SK-N-SH (cell line): ENCODE results near the gene COL2A1. TPM values are rescaled to one million over a fixed set of nuclear protein-coding genes. Genes with fewer than 3 reads are reported as not detected.

Experiments
- CTCF ChIA-PET: fragments of 300-600, 350-600 bp; formaldehyde crosslinking; extraction: SDS; loops from one replicate; lab custom pipeline; 2021; lab: Yijun Ruan, JAX
- POLR2A ChIA-PET: fragments of 350-600 bp; sonication (Branson Sonifier 250); formaldehyde crosslinking; extraction: SDS; loops from one replicate; lab custom pipeline; 2020; ENCODE audit warnings: antibody characterized with exemption, inconsistent platforms; lab: Yijun Ruan, JAX
- DNase-seq: peaks from one replicate; pipeline ENCODE4 v3.0.0; 2012
- H2AFZ ChIP-seq: fragments of 200-600 bp; sonication (generic); 2 replicates; pipeline ENCODE4 v1.8.1; 2016; ENCODE audit warnings: antibody characterized with exemption, mild to moderate bottlenecking, low read depth
- H3F3A ChIP-seq: fragments of 200-600 bp; sonication (generic); replicated peaks from 2 replicates; pipeline ENCODE3; 2016; ENCODE audit warnings: antibody characterized with exemption, mild to moderate bottlenecking; ENCODE audit not compliant: insufficient read depth
- H3K27ac ChIP-seq, 2 experiments: fragments of 200-500 bp in 1 of 2; fragments of 200-600 bp in 1 of 2; sonication (Bioruptor generic) in 1 of 2; sonication (generic), shearing (Covaris generic) in 1 of 2; 2 replicates each; pipeline versions ENCODE4 v1.5.1 to v1.6.1; 2014 to 2016; ENCODE audit warnings: low read depth in 2 of 2, inconsistent platforms in 1 of 2, low read length in 1 of 2, mild to moderate bottlenecking in 1 of 2, mixed read lengths in 1 of 2
- H3K27me3 ChIP-seq: fragments of 200-600 bp; sonication (generic), shearing (Covaris generic); 2 replicates; pipeline ENCODE4 v1.6.1; 2016; ENCODE audit warnings: mixed run types; ENCODE audit not compliant: insufficient read depth
- H3K36me3 ChIP-seq, 2 experiments: fragments of 200-500 bp in 1 of 2; fragments of 200-600 bp in 1 of 2; sonication (Bioruptor generic) in 1 of 2; sonication (generic) in 1 of 2; replicated peaks in 1 of 2; 2 replicates each; pipeline versions ENCODE3 to v1.5.1; 2014 to 2016; ENCODE audit warnings: low read length in 1 of 2, mild to moderate bottlenecking in 1 of 2; ENCODE audit not compliant: insufficient read depth in 2 of 2, control insufficient read depth in 1 of 2
- H3K4me1 ChIP-seq, 2 experiments: fragments of 200-500 bp in 1 of 2; fragments of 200-600 bp in 1 of 2; sonication (Bioruptor generic) in 1 of 2; sonication (generic), shearing (Covaris generic) in 1 of 2; 2 replicates each; pipeline versions ENCODE4 v1.5.1 to v1.6.1; 2014 to 2016; ENCODE audit warnings: low read depth in 1 of 2, low read length in 1 of 2, mixed run types in 1 of 2; ENCODE audit not compliant: insufficient read depth in 2 of 2, control insufficient read depth in 1 of 2
- H3K4me2 ChIP-seq: fragments of 200-600 bp; sonication (generic), shearing (Covaris generic); 2 replicates; pipeline ENCODE4 v1.6.1; 2017; ENCODE audit warnings: mixed run types
- H3K4me3 ChIP-seq, 2 experiments: fragments of 200-500 bp in 1 of 2; fragments of 200-600 bp in 1 of 2; sonication (Bioruptor generic) in 1 of 2; sonication (generic), shearing (Covaris generic) in 1 of 2; 2 replicates each; pipeline versions ENCODE4 v1.5.1 to v1.8.1; 2014 to 2016; ENCODE audit warnings: low read depth in 2 of 2, inconsistent platforms in 1 of 2, low read length in 1 of 2, mild to moderate bottlenecking in 1 of 2, mixed read lengths in 1 of 2, moderate library complexity in 1 of 2
- H3K79me2 ChIP-seq: fragments of 200-600 bp; sonication (generic); 2 replicates; pipeline ENCODE4 v1.8.1; 2017; ENCODE audit warnings: mild to moderate bottlenecking; ENCODE audit not compliant: insufficient read depth
- H3K9ac ChIP-seq: fragments of 200-600 bp; sonication (generic); 2 replicates; pipeline ENCODE4 v1.6.1; 2017; ENCODE audit warnings: mixed run types
- H3K9me2 ChIP-seq: fragments of 200-600 bp; sonication (generic); 2 replicates; pipeline ENCODE4 v1.6.1; 2017; ENCODE audit warnings: mixed run types
- H3K9me3 ChIP-seq: fragments of 200-600 bp; sonication (generic); 2 replicates; pipeline ENCODE4 v1.6.1; 2017; ENCODE audit warnings: mixed run types, mild to moderate bottlenecking, moderate library complexity
- H4K20me1 ChIP-seq: fragments of 200-600 bp; sonication (generic); 2 replicates; pipeline ENCODE4 v1.6.1; 2017; ENCODE audit warnings: mild to moderate bottlenecking, mixed run types; ENCODE audit not compliant: insufficient read depth
- ELF1 ChIP-seq: IDR thresholded peaks from 2 replicates; pipeline ENCODE4 v1.4.0; 2012
- EP300 ChIP-seq, 2 experiments: IDR thresholded peaks; 2 replicates each; pipeline versions ENCODE4 v1.4.0 to v1.6.1; 2012; ENCODE audit warnings: borderline replicate concordance in 1 of 2, low read depth in 1 of 2, low read length in 1 of 2
- FOSL2 ChIP-seq: IDR thresholded peaks from 2 replicates; pipeline ENCODE4 v1.4.0; 2012; ENCODE audit warnings: low read depth, mild to moderate bottlenecking, moderate library complexity, borderline replicate concordance
- FOXJ3 ChIP-seq: sonication (generic); formaldehyde crosslinking; IDR thresholded peaks from 2 replicates; pipeline ENCODE4 v1.5.1; 2020; ENCODE audit warnings: mild to moderate bottlenecking, missing genetic modification reagents
- GABPA ChIP-seq: IDR thresholded peaks from 2 replicates; pipeline ENCODE4 v1.4.0; 2012; ENCODE audit warnings: low read depth, mild to moderate bottlenecking
- JUND ChIP-seq: IDR thresholded peaks from 2 replicates; pipeline ENCODE4 v1.4.0; 2012
- MXI1 ChIP-seq: IDR thresholded peaks from 2 replicates; pipeline ENCODE4 v1.6.1; 2012; ENCODE audit warnings: mild to moderate bottlenecking, low read depth, low read length, improper control_type of control experiment
- NFIC ChIP-seq: IDR thresholded peaks from 2 replicates; pipeline ENCODE4 v1.4.0; 2012; ENCODE audit warnings: borderline replicate concordance
- POLR2AphosphoS5 ChIP-seq: IDR thresholded peaks from 2 replicates; pipeline ENCODE4 v1.6.1; 2012; ENCODE audit warnings: low read depth, low read length
- RAD21 ChIP-seq: IDR thresholded peaks from 2 replicates; pipeline ENCODE4 v1.6.1; 2012; ENCODE audit warnings: mild to moderate bottlenecking, low read length
- RFX5 ChIP-seq: IDR thresholded peaks from 2 replicates; pipeline ENCODE4 v1.6.1; 2012; ENCODE audit warnings: mild to moderate bottlenecking, improper control_type of control experiment, low read length
- RXRA ChIP-seq: IDR thresholded peaks from 2 replicates; pipeline ENCODE4 v1.4.0; 2012; ENCODE audit warnings: low read depth, mild to moderate bottlenecking, borderline replicate concordance
- SIN3A ChIP-seq: IDR thresholded peaks from 2 replicates; pipeline ENCODE4 v1.6.1; 2012; ENCODE audit warnings: low read depth, mild to moderate bottlenecking, low read length, moderate library complexity, borderline replicate concordance
- TAF1 ChIP-seq: IDR thresholded peaks from 2 replicates; pipeline ENCODE4 v1.6.1; 2012; ENCODE audit warnings: low read depth, mild to moderate bottlenecking, low read length, moderate library complexity, borderline replicate concordance
- TCF12 ChIP-seq: IDR thresholded peaks from 2 replicates; pipeline ENCODE4 v1.4.0; 2012
- WGBS: methylation state at CpG from one replicate; pipeline ENCODE4 v1.1.6; 2017; ENCODE audit warnings: low lambda C conversion rate; 5-methylcytosine and 5-hydroxymethylcytosine counted together
- polyA plus RNA-seq, 3 experiments: library from polyadenylated mRNA; depleted of rRNA; stranded (reverse); fragments of >200 nt; gene quantifications; 2 replicates each; pipeline ENCODE4 v1.2.3, GENCODE V29; 2012
- TF ChIP-seq, protein P1 (sequence below): fragments of 150-350 bp; IDR thresholded peaks from 2 replicates; pipeline ENCODE4 v1.6.1; 2016; ENCODE audit warnings: mild to moderate bottlenecking, low read depth, low read length
- TF ChIP-seq, protein P2 (sequence below): IDR thresholded peaks from 2 replicates; pipeline ENCODE4 v1.6.1; 2012; ENCODE audit warnings: mild to moderate bottlenecking, low read depth, low read length, moderate library complexity
- TF ChIP-seq, protein P3 (sequence below): IDR thresholded peaks from 2 replicates; pipeline ENCODE4; 2012
- TF ChIP-seq, protein P4 (sequence below): fragments of 150-350 bp; IDR thresholded peaks from 2 replicates; pipeline ENCODE4 v1.6.1; 2017; ENCODE audit warnings: antibody characterized with exemption, low read length, low read depth, borderline replicate concordance
- TF ChIP-seq, protein P5 (sequence below): IDR thresholded peaks from 2 replicates; pipeline ENCODE4 v1.4.0; 2012; ENCODE audit warnings: low read depth

The COL2A1 gene
- polyA plus RNA-seq, 1 of the 3 experiments (the other 2 are of a cell fraction): 0.02 TPM

DNA sequence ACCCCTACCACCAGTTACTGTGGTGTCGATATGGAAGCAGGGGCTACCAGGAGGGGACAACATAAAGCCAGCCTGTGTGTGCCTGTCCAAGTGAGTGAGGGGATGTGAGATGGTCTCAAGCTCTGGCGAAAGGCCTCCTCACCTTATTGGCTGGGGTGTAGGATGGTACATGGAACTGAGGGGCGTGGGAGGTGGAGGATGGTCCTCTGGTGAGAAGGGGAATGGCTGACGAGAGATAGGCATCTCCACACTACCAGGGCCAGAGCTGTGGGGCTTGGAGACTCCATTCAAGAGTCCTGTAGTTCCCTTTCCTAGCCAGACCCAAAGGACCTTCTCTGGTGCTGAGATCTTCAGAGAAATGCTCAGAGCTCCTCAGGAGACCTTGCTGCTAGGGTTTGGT lies 32.5 kb upstream of the COL2A1 start:
- POLR2A ChIA-PET: no interaction called here
- H3K36me3 ChIP-seq: no peaks in the 10 kb centered on the region
- H3K9ac ChIP-seq: no peak overlapping the region
- no peaks in the 10 kb centered on the region for H3K4me1 ChIP-seq
- no peaks in the 10 kb centered on the region for H3K9me2 ChIP-seq
- no peak overlapping the region for H3K4me3 ChIP-seq
- no peaks in the 10 kb centered on the region for H3K79me2 ChIP-seq
- 62% methylated on average over 4 of the region's 4 CpGs for WGBS
- CTCF ChIA-PET: interaction anchor here (1.0 kb wide), 1 partner anchor 13 kb away, joined by 3 read pairs; no protein-coding TSS in a partner anchor
- no peaks in the 10 kb centered on the region for H3K9me3 ChIP-seq
- no peaks in the 10 kb centered on the region for H4K20me1 ChIP-seq
- H3K27ac ChIP-seq: no peak overlapping the region
- no peaks in the 10 kb centered on the region for H3F3A ChIP-seq
- TF ChIP-seq RXRA: no peak
- TF ChIP-seq, protein P1, sequence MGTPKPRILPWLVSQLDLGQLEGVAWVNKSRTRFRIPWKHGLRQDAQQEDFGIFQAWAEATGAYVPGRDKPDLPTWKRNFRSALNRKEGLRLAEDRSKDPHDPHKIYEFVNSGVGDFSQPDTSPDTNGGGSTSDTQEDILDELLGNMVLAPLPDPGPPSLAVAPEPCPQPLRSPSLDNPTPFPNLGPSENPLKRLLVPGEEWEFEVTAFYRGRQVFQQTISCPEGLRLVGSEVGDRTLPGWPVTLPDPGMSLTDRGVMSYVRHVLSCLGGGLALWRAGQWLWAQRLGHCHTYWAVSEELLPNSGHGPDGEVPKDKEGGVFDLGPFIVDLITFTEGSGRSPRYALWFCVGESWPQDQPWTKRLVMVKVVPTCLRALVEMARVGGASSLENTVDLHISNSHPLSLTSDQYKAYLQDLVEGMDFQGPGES: no peak
- TF ChIP-seq POLR2AphosphoS5: no peak
- no peak for TF ChIP-seq ELF1
- TF ChIP-seq MXI1: no peak
- TF ChIP-seq RAD21: no peak
- TF ChIP-seq EP300 (IDR thresholded peaks at IDR 0.05; ENCODE audit: borderline replicate concordance in 1 of 2, low read depth in 1 of 2, low read length in 1 of 2): no peak
- TF ChIP-seq, all 33 proteins: peak for 0
- no peak overlapping the region for H3K4me2 ChIP-seq
- DNase-seq: no peak
- no peaks in the 10 kb centered on the region for H3K27me3 ChIP-seq
- H2AFZ ChIP-seq: no peak overlapping the region

DNA sequence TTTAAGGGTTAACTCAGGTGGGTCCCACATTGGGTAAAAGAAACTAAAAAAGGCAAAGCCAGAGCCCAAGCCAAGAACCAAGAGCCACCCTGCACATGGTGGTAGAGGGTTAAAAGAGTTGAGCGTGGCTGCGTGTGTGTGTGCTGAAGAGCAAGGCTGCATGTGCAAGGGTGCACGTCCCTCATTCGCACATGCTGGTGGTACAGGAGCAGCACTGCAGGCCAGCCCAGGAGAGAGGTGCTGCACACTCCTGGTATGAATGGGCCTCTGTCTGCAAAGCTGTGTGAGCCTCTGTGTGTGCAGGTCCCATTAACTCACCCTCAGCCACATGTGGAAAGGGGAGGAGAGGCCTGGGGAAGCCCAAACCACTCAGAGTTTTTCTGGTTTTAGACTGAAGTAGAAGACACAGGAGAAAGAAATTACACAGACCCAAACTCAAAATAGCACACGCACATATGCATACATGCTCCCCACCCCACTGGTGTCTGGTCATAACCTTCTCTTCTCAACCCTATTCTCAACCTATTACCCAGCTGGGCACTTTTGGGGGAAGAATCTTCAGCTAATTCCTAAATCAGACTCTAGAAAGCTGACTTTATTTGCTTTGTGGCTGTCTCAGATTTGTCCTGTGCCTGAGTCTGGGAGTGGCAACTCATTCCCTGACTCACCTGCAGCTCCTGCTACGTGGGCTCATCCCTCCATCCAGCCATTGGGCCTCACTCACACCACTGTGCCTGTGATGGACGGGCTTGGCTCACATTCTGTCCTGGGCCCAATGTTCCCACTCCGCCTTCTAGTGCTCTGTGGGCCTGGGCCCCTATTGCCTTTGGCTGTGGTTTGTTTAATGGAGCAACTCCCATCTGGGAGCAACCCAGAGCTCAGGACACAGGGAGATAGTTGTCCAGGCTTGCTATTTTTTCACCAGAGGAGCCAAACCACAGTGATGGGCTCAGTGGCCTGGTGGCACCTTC lies 30.8 kb upstream of the COL2A1 start:
- H3K27ac ChIP-seq: no peak overlapping the region
- no peaks in the 10 kb centered on the region for H3K36me3 ChIP-seq
- no peak overlapping the region for H3K4me3 ChIP-seq
- ChIA-PET POLR2A (no interaction called here), CTCF (interaction anchor here (0.6 kb wide), 1 partner anchor 22 kb away, joined by 3 read pairs; no protein-coding TSS in a partner anchor)
- H2AFZ ChIP-seq: no peak overlapping the region
- H4K20me1 ChIP-seq: no peaks in the 10 kb centered on the region
- H3K79me2 ChIP-seq: no peaks in the 10 kb centered on the region
- no peak for DNase-seq
- H3K27me3 ChIP-seq: no peaks in the 10 kb centered on the region
- H3K9ac ChIP-seq: no peak overlapping the region
- no peaks in the 10 kb centered on the region for H3K9me2 ChIP-seq
- no peak overlapping the region for H3K4me2 ChIP-seq
- H3K4me1 ChIP-seq: no peaks in the 10 kb centered on the region
- whole genome bisulfite sequencing: 77% methylated on average over 8 of the region's 8 CpGs
- no peaks in the 10 kb centered on the region for H3F3A ChIP-seq
- H3K9me3 ChIP-seq: no peaks in the 10 kb centered on the region
- TF ChIP-seq, protein P2, sequence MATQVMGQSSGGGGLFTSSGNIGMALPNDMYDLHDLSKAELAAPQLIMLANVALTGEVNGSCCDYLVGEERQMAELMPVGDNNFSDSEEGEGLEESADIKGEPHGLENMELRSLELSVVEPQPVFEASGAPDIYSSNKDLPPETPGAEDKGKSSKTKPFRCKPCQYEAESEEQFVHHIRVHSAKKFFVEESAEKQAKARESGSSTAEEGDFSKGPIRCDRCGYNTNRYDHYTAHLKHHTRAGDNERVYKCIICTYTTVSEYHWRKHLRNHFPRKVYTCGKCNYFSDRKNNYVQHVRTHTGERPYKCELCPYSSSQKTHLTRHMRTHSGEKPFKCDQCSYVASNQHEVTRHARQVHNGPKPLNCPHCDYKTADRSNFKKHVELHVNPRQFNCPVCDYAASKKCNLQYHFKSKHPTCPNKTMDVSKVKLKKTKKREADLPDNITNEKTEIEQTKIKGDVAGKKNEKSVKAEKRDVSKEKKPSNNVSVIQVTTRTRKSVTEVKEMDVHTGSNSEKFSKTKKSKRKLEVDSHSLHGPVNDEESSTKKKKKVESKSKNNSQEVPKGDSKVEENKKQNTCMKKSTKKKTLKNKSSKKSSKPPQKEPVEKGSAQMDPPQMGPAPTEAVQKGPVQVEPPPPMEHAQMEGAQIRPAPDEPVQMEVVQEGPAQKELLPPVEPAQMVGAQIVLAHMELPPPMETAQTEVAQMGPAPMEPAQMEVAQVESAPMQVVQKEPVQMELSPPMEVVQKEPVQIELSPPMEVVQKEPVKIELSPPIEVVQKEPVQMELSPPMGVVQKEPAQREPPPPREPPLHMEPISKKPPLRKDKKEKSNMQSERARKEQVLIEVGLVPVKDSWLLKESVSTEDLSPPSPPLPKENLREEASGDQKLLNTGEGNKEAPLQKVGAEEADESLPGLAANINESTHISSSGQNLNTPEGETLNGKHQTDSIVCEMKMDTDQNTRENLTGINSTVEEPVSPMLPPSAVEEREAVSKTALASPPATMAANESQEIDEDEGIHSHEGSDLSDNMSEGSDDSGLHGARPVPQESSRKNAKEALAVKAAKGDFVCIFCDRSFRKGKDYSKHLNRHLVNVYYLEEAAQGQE: no peak
- no peak for TF ChIP-seq MXI1
- TF ChIP-seq RFX5: no peak
- TF ChIP-seq, protein P3, sequence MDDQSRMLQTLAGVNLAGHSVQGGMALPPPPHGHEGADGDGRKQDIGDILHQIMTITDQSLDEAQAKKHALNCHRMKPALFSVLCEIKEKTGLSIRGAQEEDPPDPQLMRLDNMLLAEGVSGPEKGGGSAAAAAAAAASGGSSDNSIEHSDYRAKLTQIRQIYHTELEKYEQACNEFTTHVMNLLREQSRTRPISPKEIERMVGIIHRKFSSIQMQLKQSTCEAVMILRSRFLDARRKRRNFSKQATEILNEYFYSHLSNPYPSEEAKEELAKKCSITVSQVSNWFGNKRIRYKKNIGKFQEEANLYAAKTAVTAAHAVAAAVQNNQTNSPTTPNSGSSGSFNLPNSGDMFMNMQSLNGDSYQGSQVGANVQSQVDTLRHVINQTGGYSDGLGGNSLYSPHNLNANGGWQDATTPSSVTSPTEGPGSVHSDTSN: no peak
- TF ChIP-seq, protein P4, sequence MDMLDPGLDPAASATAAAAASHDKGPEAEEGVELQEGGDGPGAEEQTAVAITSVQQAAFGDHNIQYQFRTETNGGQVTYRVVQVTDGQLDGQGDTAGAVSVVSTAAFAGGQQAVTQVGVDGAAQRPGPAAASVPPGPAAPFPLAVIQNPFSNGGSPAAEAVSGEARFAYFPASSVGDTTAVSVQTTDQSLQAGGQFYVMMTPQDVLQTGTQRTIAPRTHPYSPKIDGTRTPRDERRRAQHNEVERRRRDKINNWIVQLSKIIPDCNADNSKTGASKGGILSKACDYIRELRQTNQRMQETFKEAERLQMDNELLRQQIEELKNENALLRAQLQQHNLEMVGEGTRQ: no peak
- no peak for TF ChIP-seq EP300 (IDR thresholded peaks at IDR 0.05; ENCODE audit: borderline replicate concordance in 1 of 2, low read depth in 1 of 2, low read length in 1 of 2)
- TF ChIP-seq JUND: no peak
- no peak for TF ChIP-seq TCF12
- TF ChIP-seq SIN3A: no peak
- TF ChIP-seq, protein P5, sequence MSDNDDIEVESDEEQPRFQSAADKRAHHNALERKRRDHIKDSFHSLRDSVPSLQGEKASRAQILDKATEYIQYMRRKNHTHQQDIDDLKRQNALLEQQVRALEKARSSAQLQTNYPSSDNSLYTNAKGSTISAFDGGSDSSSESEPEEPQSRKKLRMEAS: no peak
- no peak for TF ChIP-seq POLR2AphosphoS5
- no peak for TF ChIP-seq NFIC
- TF ChIP-seq TAF1: no peak
- no peak for TF ChIP-seq FOSL2
- no peak for TF ChIP-seq GABPA
- TF ChIP-seq FOXJ3 (CRISPR knock-in tag): no peak
